AG09319 (cell line): ENCODE measurements around the gene ARHGEF25.

Source experiments
- DNase-seq: peaks from one replicate; pipeline ENCODE4 v3.0.0-alpha.2; 2010; ENCODE audit warnings: low read depth; ENCODE audit errors: extremely low read depth
- CTCF ChIP-seq: IDR thresholded peaks from 2 replicates; pipeline ENCODE4 v1.5.1; 2011; ENCODE audit warnings: low read depth, mild to moderate bottlenecking, inconsistent platforms, low read length, moderate library complexity

ARHGEF25 gene

GRCh38 chr12:57593187-57593586 is 18.0 kb upstream of the ARHGEF25 start:
- DNase-seq, result no peak
- no peak for TF ChIP-seq CTCF

GRCh38 chr12:57600395-57600794 is 10.8 kb upstream of the ARHGEF25 start:
- TF ChIP-seq CTCF, result no peak
- no peak for DNase-seq

- no peak for TF ChIP-seq CTCF
- DNase-seq, result no peak
These were observed 8.7 kb upstream of the ARHGEF25 start for GRCh38 chr12:57602544-57602943.

GRCh38 chr12:57603324-57603723 is 7.9 kb upstream of the ARHGEF25 start:
- no peak for DNase-seq
- no peak for TF ChIP-seq CTCF

- no peak for DNase-seq
- no peak for TF ChIP-seq CTCF
These were observed 7.3 kb upstream of the ARHGEF25 start for GRCh38 chr12:57603815-57604453.

GRCh38 chr12:57604454-57604991 is 6.7 kb upstream of the ARHGEF25 start, which contains the start of gene DTX3:
Gene DTX3, plus strand, starts transcription at chr12:57604824. Its CDS starts 1,694 bp downstream, at chr12:57606518.
- no peak for DNase-seq
- TF ChIP-seq CTCF, result no peak

- TF ChIP-seq CTCF, result no peak
- DNase-seq, result no peak
These were observed 6.0 kb upstream of the ARHGEF25 start for GRCh38 chr12:57604992-57605810.
